GM19395 (cell line): Measurements from ENCODE around the gene LPCAT2.

Experiments used
- ATAC-seq: cut with Tn5 transposase; IDR thresholded peaks from one replicate; pipeline ENCODE4 v1.9.1; 2021; ENCODE audit warnings: mild to moderate bottlenecking, moderate library complexity; ENCODE audit not compliant: unreplicated experiment

LPCAT2 gene

GRCh38 chr16:55508941-55509931 lies at the start of gene LPCAT2:
LPCAT2 (plus strand) TSS chr16:55509072; CDS start chr16:55509182, 110 bp downstream.
- no peak for ATAC-seq

- no peak for ATAC-seq
Observed at GRCh38 chr16:55462241-55462640, 46.6 kb upstream of the LPCAT2 start.

GRCh38 chr16:55464375-55464774 lies 44.5 kb upstream of the LPCAT2 start:
- ATAC-seq = no peak

GRCh38 chr16:55465077-55465896 lies 43.6 kb upstream of the LPCAT2 start:
- peak; percentile 92 for ATAC-seq

GRCh38 chr16:55466209-55466608 lies 42.7 kb upstream of the LPCAT2 start:
- no peak for ATAC-seq

GRCh38 chr16:55467898-55468297 lies 41.0 kb upstream of the LPCAT2 start:
- ATAC-seq = no peak

GRCh38 chr16:55468352-55468990 lies 40.4 kb upstream of the LPCAT2 start:
- ATAC-seq = no peak

GRCh38 chr16:55469821-55470532 lies 38.9 kb upstream of the LPCAT2 start:
- no peak for ATAC-seq

GRCh38 chr16:55470533-55471371 lies 38.1 kb upstream of the LPCAT2 start:
- ATAC-seq = no peak

GRCh38 chr16:55471448-55472097 lies 37.3 kb upstream of the LPCAT2 start:
- peak; percentile 65 for ATAC-seq

GRCh38 chr16:55473587-55473986 lies 35.3 kb upstream of the LPCAT2 start:
- no peak for ATAC-seq

- no peak for ATAC-seq
Observed at GRCh38 chr16:55474821-55475220, 34.1 kb upstream of the LPCAT2 start.

GRCh38 chr16:55475919-55476318 lies 33.0 kb upstream of the LPCAT2 start:
- no peak for ATAC-seq

GRCh38 chr16:55476625-55477533 lies 32.0 kb upstream of the LPCAT2 start:
- no peak for ATAC-seq

GRCh38 chr16:55477736-55478135 lies 31.1 kb upstream of the LPCAT2 start:
- no peak for ATAC-seq

- ATAC-seq = no peak
Observed at GRCh38 chr16:55478827-55479429, 29.9 kb upstream of the LPCAT2 start, which contains the start of gene MMP2. MMP2 (plus strand) TSS chr16:55479198; CDS start chr16:55479480, 282 bp downstream.

GRCh38 chr16:55479430-55480140 lies 29.3 kb upstream of the LPCAT2 start:
- ATAC-seq = no peak
